A549 (cell line): Measurements from ENCODE around the gene HLA-E. TPM values are rescaled to one million over a fixed set of nuclear protein-coding genes. Genes with fewer than 3 reads are reported as not detected.

Source experiments
- ATAC-seq, 2 experiments: fragments of 200-7000 bp in 1 of 2; fragments of >200 bp in 1 of 2; cut with Nextera tagmentation in 1 of 2; cut with Tn5 transposase in 1 of 2; 3 replicates each; pipeline versions ENCODE4 v1.8.0 to v1.9.1; 2018 to 2020; ENCODE audit warnings: mild to moderate bottlenecking in 1 of 2, moderate library complexity in 1 of 2
- CTCF ChIA-PET: fragments of 300-600 bp; sonication (Branson Sonifier 250); formaldehyde crosslinking; extraction: SDS; loops from one replicate; lab custom pipeline; 2021; ENCODE audit warnings: antibody characterized with exemption, inconsistent platforms; lab: Yijun Ruan, JAX
- POLR2A ChIA-PET: fragments of 350-600 bp; formaldehyde crosslinking; extraction: SDS; loops from one replicate; lab custom pipeline; 2021; ENCODE audit warnings: antibody characterized with exemption, inconsistent platforms; lab: Yijun Ruan, JAX
- DNase-seq, 2 experiments: peaks; one replicate each; pipeline versions ENCODE4 v3.0.0 to v3.0.0-alpha.2; 2011 to 2016; ENCODE audit warnings: low read depth in 1 of 2, low spot score in 1 of 2
- FAIRE-seq: peaks from 2 replicates; lab custom pipeline; 2011; peaks lifted over from hg19 to GRCh38; lab: Jason Lieb, UNC
- H3K27ac ChIP-seq, 2 experiments: fragments of >200 bp; sonication (Bioruptor Twin); formaldehyde crosslinking; 3 replicates each; pipeline ENCODE4 v1.5.1; 2016 to 2017
- H3K4me1 ChIP-seq: fragments of >200 bp; sonication (Bioruptor Twin); formaldehyde crosslinking; 3 replicates; pipeline ENCODE4 v1.6.1; 2016
- H3K4me2 ChIP-seq: fragments of >200 bp; sonication (Bioruptor Twin); formaldehyde crosslinking; 3 replicates; pipeline ENCODE4 v1.6.1; 2016
- H3K4me3 ChIP-seq: fragments of >200 bp; sonication (Bioruptor Twin); formaldehyde crosslinking; 3 replicates; pipeline ENCODE4 v1.5.1; 2016
- H3K9me3 ChIP-seq: fragments of >200 bp; sonication (Bioruptor Twin); formaldehyde crosslinking; 3 replicates; pipeline ENCODE4 v1.6.1; 2016
- CEBPB ChIP-seq, 2 experiments: fragments of >200 bp in 1 of 2; sonication (Bioruptor Twin) in 1 of 2; formaldehyde crosslinking in 1 of 2; IDR thresholded peaks; 2 replicates each; pipeline ENCODE4 v1.6.1; 2012 to 2016
- CHD4 ChIP-seq: fragments of 200-600 bp; sonication (generic); IDR thresholded peaks from 2 replicates; pipeline ENCODE4 v1.6.1; 2016; ENCODE audit warnings: antibody characterized with exemption, mild to moderate bottlenecking, borderline replicate concordance
- FOSB ChIP-seq: fragments of 250-450 bp; sonication (Bioruptor Pico); IDR thresholded peaks from 2 replicates; pipeline ENCODE4 v1.5.0; 2020; ENCODE audit warnings: mild to moderate bottlenecking, moderate library complexity
- HEYL ChIP-seq: fragments of 250-450 bp; sonication (Bioruptor Pico); IDR thresholded peaks from 2 replicates; pipeline ENCODE4 v1.8.0; 2021; ENCODE audit warnings: mild to moderate bottlenecking, moderate library complexity
- HOXA7 ChIP-seq: fragments of 250-450 bp; sonication (Bioruptor Pico); IDR thresholded peaks from 2 replicates; pipeline ENCODE4 v1.5.0; 2020; ENCODE audit warnings: mild to moderate bottlenecking, moderate library complexity
- JUN ChIP-seq, 2 experiments: fragments of >200 bp; sonication (Bioruptor Twin); formaldehyde crosslinking; IDR thresholded peaks; 2 replicates in 1 of 2; 3 replicates in 1 of 2; pipeline ENCODE4 v1.6.1; 2016 to 2017
- KDM1A ChIP-seq: fragments of 200-600 bp; sonication (generic); IDR thresholded peaks from 2 replicates; pipeline ENCODE4 v1.6.1; 2016; ENCODE audit warnings: low read depth, mild to moderate bottlenecking
- NPAS2 ChIP-seq: fragments of 250-450 bp; sonication (Bioruptor Pico); IDR thresholded peaks from 2 replicates; pipeline ENCODE4 v1.8.0; 2022; ENCODE audit warnings: mild to moderate bottlenecking, moderate library complexity, borderline replicate concordance
- PHF8 ChIP-seq: fragments of 200-600 bp; sonication (generic); IDR thresholded peaks from 2 replicates; pipeline ENCODE4 v1.6.1; 2016; ENCODE audit warnings: low read depth, mild to moderate bottlenecking, antibody characterized with exemption, moderate library complexity, borderline replicate concordance
- RAD21 ChIP-seq, 2 experiments: fragments of >200 bp in 1 of 2; sonication (Bioruptor Twin) in 1 of 2; formaldehyde crosslinking in 1 of 2; IDR thresholded peaks in 1 of 2; conservative IDR thresholded peaks in 1 of 2; 2 replicates in 1 of 2; 3 replicates in 1 of 2; pipeline ENCODE4 v1.6.1; 2012 to 2018; ENCODE audit warnings: inconsistent platforms in 1 of 2
- SMC3 ChIP-seq: fragments of >200 bp; sonication (Bioruptor Twin); formaldehyde crosslinking; IDR thresholded peaks from 3 replicates; pipeline ENCODE4 v1.6.1; 2018; ENCODE audit warnings: inconsistent platforms
- WGBS: methylation state at CpG from one replicate; pipeline ENCODE4 v1.1.6; 2017; ENCODE audit errors: missing lambda C conversion rate; 5-methylcytosine and 5-hydroxymethylcytosine counted together
- polyA plus RNA-seq, 4 experiments: library from polyadenylated mRNA; depleted of rRNA in 3 of 4; stranded (reverse); fragments of >200 nt; fragmentation: RNase III in 1 of 4; extraction: RNeasy Plus Mini Kit Qiagen cat#74134 plus additional on column Dnase treatment in 1 of 4; gene quantifications; 2 replicates in 3 of 4; 3 replicates in 1 of 4; pipeline ENCODE4 v1.2.3, GENCODE V29; 2011 to 2017
- TF ChIP-seq, protein P1 (sequence below): fragments of 150-350 bp; IDR thresholded peaks from 2 replicates; pipeline ENCODE4 v1.6.1; 2014; ENCODE audit warnings: low read depth, mild to moderate bottlenecking, low read length
- TF ChIP-seq, protein P2 (sequence below): IDR thresholded peaks from 2 replicates; pipeline ENCODE4 v1.6.1; 2012; ENCODE audit warnings: low read depth, borderline replicate concordance
- TF ChIP-seq, protein P3 (sequence below): fragments of 450-650 bp; IDR thresholded peaks from 2 replicates; pipeline ENCODE4 v1.6.1; 2014; ENCODE audit warnings: antibody characterized with exemption
- TF ChIP-seq, protein P4 (sequence below): fragments of >200 bp; sonication (Bioruptor Twin); formaldehyde crosslinking; IDR thresholded peaks from 3 replicates; pipeline ENCODE4 v1.5.1; 2016
- TF ChIP-seq, protein P5 (sequence below): fragments of 200-600 bp; sonication (generic); IDR thresholded peaks from 2 replicates; pipeline ENCODE4 v1.6.1; 2016; ENCODE audit warnings: antibody characterized with exemption, mild to moderate bottlenecking, moderate library complexity
- TF ChIP-seq, protein P6 (sequence below): fragments of 250-450 bp; sonication (Bioruptor Pico); IDR thresholded peaks from 2 replicates; pipeline ENCODE4 v1.5.0; 2020; ENCODE audit warnings: low read depth, mild to moderate bottlenecking, moderate library complexity
- TF ChIP-seq, protein P7 (sequence below): fragments of >200 bp; sonication (Bioruptor Twin); formaldehyde crosslinking; IDR thresholded peaks from 2 replicates; pipeline ENCODE4 v1.6.1; 2016

The HLA-E gene
- polyA plus RNA-seq, 2 of the 4 experiments (the other 2 are of a cell fraction): 38.3 to 40.3 TPM

DNA sequence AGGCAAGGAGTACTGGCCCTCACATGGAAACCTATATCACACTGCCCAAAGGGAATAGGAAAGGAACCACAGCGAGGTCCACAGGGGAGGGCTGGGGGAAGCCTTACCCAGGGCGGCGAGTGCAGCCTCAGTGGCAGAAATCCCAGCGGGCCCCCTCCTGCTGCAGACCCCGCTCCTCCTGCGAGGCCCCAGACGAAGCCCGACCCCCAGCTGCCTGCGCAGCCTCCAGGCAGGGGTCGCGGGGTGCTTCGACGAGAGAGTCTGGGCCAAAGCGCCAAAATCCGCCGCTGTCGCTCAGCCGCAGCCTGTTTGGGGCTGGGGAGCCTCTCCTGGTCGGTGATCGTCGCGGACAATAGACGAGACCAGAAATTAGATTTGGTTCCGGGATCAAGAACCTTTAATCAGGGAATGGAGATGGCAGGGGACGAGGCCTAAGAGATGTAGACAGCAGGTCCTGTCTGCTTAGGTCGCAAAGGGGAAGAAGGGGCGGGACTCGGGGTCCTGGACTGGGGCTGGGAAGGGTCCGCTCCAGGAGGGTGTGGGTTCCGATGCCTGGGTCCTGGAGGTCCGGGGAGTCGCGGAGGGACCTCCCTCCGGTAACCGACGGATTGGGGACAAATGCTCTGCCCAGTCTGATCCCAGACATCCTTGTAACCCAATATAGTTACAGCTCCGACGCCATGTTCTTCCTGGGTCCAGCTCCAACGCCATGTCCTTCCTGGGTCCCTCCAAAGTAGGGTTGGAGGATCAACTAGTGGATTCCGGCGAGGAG is 36.4 kb upstream of the HLA-E start (continued):
- TF ChIP-seq, protein P1, sequence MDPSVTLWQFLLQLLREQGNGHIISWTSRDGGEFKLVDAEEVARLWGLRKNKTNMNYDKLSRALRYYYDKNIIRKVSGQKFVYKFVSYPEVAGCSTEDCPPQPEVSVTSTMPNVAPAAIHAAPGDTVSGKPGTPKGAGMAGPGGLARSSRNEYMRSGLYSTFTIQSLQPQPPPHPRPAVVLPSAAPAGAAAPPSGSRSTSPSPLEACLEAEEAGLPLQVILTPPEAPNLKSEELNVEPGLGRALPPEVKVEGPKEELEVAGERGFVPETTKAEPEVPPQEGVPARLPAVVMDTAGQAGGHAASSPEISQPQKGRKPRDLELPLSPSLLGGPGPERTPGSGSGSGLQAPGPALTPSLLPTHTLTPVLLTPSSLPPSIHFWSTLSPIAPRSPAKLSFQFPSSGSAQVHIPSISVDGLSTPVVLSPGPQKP: no peak
- TF ChIP-seq, protein P2, sequence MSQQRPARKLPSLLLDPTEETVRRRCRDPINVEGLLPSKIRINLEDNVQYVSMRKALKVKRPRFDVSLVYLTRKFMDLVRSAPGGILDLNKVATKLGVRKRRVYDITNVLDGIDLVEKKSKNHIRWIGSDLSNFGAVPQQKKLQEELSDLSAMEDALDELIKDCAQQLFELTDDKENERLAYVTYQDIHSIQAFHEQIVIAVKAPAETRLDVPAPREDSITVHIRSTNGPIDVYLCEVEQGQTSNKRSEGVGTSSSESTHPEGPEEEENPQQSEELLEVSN: no peak
- TF ChIP-seq, protein P3, sequence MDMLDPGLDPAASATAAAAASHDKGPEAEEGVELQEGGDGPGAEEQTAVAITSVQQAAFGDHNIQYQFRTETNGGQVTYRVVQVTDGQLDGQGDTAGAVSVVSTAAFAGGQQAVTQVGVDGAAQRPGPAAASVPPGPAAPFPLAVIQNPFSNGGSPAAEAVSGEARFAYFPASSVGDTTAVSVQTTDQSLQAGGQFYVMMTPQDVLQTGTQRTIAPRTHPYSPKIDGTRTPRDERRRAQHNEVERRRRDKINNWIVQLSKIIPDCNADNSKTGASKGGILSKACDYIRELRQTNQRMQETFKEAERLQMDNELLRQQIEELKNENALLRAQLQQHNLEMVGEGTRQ: no peak

DNA sequence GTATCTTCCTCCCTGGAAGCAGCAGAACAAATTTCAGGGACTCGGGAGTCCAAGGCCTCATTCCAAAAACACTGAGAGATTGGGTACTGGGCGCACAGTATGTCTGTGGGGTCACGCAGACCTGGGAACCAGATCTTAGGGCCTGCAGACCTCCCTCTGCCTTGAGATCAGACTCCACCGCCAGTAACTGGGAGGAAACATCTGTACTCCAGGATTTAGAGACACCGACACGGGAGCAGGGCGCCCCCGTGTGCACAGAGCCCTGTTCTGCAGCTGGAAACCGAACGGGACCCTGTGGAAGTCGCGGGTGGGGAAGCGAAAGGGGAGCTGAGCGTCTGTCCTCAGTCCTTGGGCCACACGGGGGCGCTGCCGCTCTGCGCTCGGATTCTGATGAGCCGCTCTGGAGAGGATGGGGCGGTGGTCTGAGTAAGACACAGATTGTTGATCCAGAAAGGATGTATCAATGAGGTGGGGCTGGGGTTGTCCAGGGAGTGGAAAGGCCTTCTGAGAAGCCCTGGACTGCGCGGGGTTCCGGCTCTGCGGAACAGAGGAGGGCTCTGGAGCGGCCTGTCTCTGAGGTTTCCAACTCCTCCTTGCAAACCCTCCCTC is 35.7 kb upstream of the HLA-E start:
- peak; percentile 81 to 89 for DNase-seq
- ATAC-seq: peak; percentile 82 to 97
- 24% methylated on average over 20 of the region's 26 CpGs for WGBS
- Histone ChIP-seq H3K27ac (no peak overlapping the region), H3K4me1 (no peaks in the 10 kb centered on the region), H3K4me3 (no peak overlapping the region), H3K9me3 (no peaks in the 10 kb centered on the region), H3K4me2 (peak overlapping the region; percentile 34; the same call in 1 of the 3 replicates)
- no peak for FAIRE-seq
- TF ChIP-seq RAD21 (conservative IDR thresholded peaks at IDR 0.05 in 1 of 2, IDR thresholded peaks at IDR 0.05 in 1 of 2): peak; percentile 52 to 60
- TF ChIP-seq CHD4: no peak
- TF ChIP-seq, protein P4, sequence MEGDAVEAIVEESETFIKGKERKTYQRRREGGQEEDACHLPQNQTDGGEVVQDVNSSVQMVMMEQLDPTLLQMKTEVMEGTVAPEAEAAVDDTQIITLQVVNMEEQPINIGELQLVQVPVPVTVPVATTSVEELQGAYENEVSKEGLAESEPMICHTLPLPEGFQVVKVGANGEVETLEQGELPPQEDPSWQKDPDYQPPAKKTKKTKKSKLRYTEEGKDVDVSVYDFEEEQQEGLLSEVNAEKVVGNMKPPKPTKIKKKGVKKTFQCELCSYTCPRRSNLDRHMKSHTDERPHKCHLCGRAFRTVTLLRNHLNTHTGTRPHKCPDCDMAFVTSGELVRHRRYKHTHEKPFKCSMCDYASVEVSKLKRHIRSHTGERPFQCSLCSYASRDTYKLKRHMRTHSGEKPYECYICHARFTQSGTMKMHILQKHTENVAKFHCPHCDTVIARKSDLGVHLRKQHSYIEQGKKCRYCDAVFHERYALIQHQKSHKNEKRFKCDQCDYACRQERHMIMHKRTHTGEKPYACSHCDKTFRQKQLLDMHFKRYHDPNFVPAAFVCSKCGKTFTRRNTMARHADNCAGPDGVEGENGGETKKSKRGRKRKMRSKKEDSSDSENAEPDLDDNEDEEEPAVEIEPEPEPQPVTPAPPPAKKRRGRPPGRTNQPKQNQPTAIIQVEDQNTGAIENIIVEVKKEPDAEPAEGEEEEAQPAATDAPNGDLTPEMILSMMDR: peak; percentile 61
- no peak for TF ChIP-seq CEBPB (IDR thresholded peaks at IDR 0.05)
- no peak for TF ChIP-seq FOSB (CRISPR knock-in tag)
- peak; percentile 33; the same call in 1 of the 3 replicates for TF ChIP-seq SMC3
- TF ChIP-seq, protein P5, sequence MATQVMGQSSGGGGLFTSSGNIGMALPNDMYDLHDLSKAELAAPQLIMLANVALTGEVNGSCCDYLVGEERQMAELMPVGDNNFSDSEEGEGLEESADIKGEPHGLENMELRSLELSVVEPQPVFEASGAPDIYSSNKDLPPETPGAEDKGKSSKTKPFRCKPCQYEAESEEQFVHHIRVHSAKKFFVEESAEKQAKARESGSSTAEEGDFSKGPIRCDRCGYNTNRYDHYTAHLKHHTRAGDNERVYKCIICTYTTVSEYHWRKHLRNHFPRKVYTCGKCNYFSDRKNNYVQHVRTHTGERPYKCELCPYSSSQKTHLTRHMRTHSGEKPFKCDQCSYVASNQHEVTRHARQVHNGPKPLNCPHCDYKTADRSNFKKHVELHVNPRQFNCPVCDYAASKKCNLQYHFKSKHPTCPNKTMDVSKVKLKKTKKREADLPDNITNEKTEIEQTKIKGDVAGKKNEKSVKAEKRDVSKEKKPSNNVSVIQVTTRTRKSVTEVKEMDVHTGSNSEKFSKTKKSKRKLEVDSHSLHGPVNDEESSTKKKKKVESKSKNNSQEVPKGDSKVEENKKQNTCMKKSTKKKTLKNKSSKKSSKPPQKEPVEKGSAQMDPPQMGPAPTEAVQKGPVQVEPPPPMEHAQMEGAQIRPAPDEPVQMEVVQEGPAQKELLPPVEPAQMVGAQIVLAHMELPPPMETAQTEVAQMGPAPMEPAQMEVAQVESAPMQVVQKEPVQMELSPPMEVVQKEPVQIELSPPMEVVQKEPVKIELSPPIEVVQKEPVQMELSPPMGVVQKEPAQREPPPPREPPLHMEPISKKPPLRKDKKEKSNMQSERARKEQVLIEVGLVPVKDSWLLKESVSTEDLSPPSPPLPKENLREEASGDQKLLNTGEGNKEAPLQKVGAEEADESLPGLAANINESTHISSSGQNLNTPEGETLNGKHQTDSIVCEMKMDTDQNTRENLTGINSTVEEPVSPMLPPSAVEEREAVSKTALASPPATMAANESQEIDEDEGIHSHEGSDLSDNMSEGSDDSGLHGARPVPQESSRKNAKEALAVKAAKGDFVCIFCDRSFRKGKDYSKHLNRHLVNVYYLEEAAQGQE: no peak
- ChIA-PET CTCF (interaction anchor here (0.6 to 2.3 kb wide), 36 partner anchors 9 to 978 kb away, joined by 3 to 16 read pairs (median 4); no protein-coding TSS in a partner anchor), POLR2A (interaction anchor here (1.6 kb wide), 1 partner anchor 13 kb away, joined by 5 read pairs; no protein-coding TSS in a partner anchor)

DNA sequence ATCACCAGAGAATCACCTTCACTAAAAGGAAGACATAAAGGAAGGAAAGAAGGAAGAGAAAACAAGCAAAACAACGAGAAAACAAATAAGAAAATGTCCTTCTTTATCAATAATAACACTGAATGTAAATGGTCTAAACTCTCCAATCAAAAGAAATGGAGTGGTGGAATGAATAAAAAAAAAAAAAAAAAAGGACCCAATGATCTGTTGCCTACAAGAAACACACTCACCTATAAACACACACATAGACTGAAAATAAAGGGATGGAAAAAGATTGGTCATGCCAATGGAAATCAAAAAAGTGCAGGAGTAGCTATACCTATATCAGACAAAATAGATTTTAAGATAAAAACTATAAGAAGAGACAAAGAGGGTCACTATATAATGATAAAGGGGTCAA is 30.2 kb upstream of the HLA-E start:
- no peak overlapping the region for H3K27ac ChIP-seq
- CTCF ChIA-PET: no interaction called here
- no peak for FAIRE-seq
- H3K4me1 ChIP-seq: no peaks in the 10 kb centered on the region
- 6% methylated on average over 1 of the region's 1 CpG for WGBS
- no peaks in the 10 kb centered on the region for H3K9me3 ChIP-seq
- H3K4me2 ChIP-seq: no peak overlapping the region
- POLR2A ChIA-PET: no interaction called here
- no peak overlapping the region for H3K4me3 ChIP-seq
- DNase-seq: no peak
- no peak for ATAC-seq
- TF ChIP-seq, protein P6, sequence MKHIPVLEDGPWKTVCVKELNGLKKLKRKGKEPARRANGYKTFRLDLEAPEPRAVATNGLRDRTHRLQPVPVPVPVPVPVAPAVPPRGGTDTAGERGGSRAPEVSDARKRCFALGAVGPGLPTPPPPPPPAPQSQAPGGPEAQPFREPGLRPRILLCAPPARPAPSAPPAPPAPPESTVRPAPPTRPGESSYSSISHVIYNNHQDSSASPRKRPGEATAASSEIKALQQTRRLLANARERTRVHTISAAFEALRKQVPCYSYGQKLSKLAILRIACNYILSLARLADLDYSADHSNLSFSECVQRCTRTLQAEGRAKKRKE (CRISPR knock-in tag): no peak
- no peak for TF ChIP-seq HOXA7 (CRISPR knock-in tag)
- TF ChIP-seq, protein P4: no peak
- no peak for TF ChIP-seq KDM1A
- no peak for TF ChIP-seq NPAS2 (CRISPR knock-in tag)
- no peak for TF ChIP-seq RAD21 (conservative IDR thresholded peaks at IDR 0.05 in 1 of 2, IDR thresholded peaks at IDR 0.05 in 1 of 2)
- no peak for TF ChIP-seq JUN (IDR thresholded peaks at IDR 0.05)
- TF ChIP-seq, protein P7, sequence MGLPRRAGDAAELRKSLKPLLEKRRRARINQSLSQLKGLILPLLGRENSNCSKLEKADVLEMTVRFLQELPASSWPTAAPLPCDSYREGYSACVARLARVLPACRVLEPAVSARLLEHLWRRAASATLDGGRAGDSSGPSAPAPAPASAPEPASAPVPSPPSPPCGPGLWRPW: no peak
- TF ChIP-seq CHD4: no peak
- no peak for TF ChIP-seq HEYL (CRISPR knock-in tag)
- no peak for TF ChIP-seq PHF8
